ENCODE measurements around the gene FAM13C.

Gene FAM13C

DNA sequence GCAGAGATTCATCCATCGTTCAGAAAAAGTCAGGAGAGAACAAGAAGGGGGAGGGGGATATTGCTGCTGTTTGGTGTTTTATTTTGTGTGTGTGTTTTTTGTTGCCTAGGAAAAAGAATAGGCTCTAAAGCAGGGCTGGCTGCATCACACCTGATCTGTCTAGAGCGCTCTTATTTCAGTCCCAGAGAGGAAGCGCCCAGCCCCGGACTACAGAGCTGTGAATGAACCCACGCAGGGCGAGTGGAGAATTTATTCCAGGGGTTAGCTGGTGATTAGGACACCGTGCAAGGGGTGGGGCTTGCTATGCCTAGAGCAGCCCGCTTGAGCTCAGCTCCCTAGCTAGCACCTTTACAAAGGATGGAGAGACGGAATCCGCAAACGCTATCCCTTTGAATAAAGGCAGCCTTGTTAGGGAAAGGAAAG is 621 bp upstream of the FAM13C start:
- DNase-seq, result peak in 54 of 58 donors; percentile 12 to 81 (median 61)

- DNase-seq, result peak in 1 of 58 donors; percentile 26
Measured at GRCh38 chr10:59361663-59362143, 646 bp downstream of the FAM13C start.

- peak in 3 of 58 donors; percentile 8 to 14 (median 9) for DNase-seq
Measured at GRCh38 chr10:59360605-59361405, 1.5 kb downstream of the FAM13C start.

DNA sequence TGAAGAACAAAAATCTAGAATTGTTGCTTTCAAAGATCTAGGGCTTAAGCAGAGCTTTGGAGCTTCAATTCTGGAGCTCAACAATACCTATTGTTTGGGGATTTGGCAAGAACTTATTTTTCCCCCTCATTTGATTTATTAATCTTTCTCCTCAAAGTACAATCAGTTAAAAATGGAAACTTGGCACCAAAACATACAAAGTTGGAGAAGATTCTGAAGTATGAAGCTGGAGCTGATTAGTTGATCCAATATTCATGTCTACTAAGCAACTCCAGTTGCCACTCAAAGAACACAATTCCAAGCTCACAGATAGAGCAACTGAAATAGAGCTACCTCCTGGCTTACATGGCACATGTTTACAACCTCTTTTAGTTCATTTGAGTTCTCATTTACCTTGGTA is 3.8 kb downstream of the FAM13C start:
- peak in 1 of 58 donors; percentile 26 for DNase-seq

- no peak for DNase-seq
Measured at GRCh38 chr10:59354434-59354833, 7.9 kb downstream of the FAM13C start.

DNA sequence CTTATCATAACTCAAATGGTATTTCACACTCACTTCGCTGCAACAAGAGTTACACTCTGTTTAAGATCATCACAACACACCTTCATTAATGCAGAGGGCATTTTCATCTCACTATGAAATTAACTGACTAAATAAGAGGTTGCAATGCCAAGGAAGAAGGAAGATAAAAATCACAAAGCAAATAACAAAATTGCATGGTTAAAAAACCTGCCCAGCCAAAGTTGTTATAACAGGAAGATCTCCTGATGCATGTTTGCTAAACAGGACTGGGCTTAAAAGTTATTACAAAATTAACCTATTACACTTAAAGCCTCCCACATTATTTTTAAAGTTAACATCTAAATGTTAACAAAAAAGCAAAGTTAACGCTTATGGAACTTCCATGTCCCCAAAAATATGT is 11.8 kb downstream of the FAM13C start:
- no peak for DNase-seq

GRCh38 chr10:59346321-59346720 is 16.0 kb downstream of the FAM13C start:
- peak in 2 of 58 donors; percentile 25 to 31 for DNase-seq

DNA sequence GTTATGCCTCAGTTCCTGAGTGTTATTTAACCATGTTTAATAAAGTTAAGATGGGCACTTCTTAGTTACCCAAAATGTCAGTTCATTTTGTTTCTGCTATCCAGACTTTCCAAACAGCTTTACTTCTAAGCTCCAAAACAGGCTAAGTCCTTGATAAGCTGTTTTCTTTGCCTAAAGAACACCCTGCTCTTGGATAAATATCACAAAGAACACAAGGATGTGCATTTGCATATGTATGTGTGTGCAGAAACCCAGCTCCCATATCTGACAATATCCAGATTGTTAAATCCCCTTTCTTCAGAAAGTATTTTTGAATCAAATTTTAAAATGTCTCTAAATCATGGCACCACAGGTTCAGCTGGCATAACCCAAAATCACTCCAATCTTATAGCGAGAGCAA is 19.6 kb downstream of the FAM13C start:
- no peak for DNase-seq

DNA sequence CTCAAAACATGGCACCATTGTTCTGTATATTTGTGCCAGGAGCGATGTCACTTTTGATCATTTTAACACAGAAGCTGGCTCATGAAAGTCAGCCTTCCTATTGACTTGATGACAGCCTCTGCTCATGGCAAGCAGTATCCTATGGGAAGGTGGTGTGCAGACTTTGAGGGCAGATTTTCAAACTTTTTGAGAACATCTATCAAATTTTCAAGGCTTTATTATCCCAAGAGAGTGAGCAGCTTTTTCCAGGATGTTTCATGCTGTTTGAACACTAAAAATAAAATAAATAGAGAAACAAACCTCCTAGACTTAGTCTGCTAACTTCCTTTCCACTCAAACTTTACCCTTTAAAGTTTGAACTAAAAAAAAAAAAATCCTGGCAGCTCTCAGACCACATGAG is 20.3 kb downstream of the FAM13C start:
- no peak for DNase-seq

DNA sequence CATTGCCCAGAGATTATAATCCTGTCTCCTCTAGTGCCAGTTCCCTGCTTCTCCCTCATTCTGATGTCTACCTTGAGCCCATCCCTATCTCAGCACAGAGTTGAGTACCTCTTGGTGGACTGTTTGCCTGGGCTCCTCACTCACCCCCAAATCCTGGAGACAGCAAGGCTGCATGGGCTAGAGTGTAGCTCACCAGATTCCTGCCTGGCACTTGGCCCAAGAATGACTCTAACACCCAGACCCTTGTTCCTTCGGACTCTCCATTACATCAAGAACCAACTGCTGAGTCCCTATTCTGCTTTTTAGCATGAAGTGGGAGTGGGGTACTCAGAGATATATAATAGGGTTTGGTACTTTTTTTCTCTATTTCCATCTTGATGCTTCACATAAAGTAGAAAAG is 22.1 kb downstream of the FAM13C start:
- DNase-seq, result peak in 1 of 58 donors; percentile 35

GRCh38 chr10:59339351-59339750 is 23.0 kb downstream of the FAM13C start:
- no peak for DNase-seq

GRCh38 chr10:59337201-59337652 is 25.1 kb downstream of the FAM13C start:
- DNase-seq, result peak in 49 of 58 donors; percentile 11 to 84 (median 51)

DNA sequence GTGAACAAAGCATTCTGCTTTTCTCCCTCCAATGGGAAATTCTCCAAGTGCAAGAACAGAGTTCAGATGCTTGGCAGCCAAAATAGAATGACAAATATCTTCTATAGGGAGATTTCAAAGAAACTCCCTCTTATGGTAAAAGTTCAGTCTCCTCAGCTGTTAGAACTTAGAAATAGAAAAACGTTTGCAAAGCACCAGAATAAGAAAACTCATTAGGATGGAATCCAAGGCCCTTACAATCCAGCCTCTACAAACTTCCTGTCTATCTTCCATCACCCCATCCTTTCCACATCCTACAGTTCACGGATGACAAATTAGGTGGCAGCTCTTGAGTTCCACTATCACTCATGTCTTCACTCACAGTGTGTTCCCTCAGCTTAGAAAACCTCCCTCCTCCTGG is 25.7 kb downstream of the FAM13C start:
- peak in 1 of 58 donors; percentile 61 for DNase-seq

- no peak for DNase-seq
Measured at GRCh38 chr10:59335497-59335896, 26.9 kb downstream of the FAM13C start.

GRCh38 chr10:59333701-59334100 is 28.6 kb downstream of the FAM13C start:
- DNase-seq, result peak in 3 of 58 donors; percentile 30 to 88 (median 45)

GRCh38 chr10:59332581-59332980 is 29.8 kb downstream of the FAM13C start:
- no peak for DNase-seq

DNA sequence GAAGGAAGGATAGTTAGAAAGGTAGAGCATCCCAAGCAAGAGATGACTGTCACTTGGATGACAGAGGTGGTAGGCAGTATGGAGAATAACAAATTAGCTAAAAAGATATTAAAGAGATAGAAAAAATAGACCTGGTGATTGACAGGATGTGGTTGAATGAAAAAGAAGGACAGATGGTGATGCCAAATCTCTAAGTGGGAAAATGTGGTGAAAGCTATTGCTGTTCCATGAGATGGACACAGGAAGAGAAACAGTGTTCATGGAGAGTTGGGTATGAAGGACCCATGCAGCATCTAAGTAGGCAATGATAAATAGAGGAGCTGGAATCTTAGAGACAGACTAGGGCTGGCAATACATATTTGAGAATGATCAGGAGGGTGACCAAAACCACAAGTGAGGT is 30.7 kb downstream of the FAM13C start:
- DNase-seq, result no peak

DNA sequence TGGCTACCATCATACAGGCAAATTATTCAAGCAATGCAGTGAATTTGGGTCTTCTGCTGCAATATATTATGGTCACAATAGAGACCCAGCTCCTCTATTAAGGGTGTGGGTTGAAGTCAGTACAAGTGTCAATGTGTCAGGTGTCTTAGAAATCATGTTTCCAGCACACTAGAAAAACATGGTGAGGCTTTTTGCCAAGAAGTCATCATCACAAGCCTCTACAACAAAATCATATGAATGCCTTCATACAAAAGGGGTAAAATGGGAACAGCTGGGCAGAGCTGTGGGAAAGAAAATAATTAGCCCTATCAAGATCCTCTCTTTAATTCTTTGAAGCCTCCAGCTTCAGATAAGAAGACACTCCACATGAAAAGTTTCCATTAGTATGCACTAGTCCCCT is 37.2 kb downstream of the FAM13C start:
- no peak for DNase-seq

- DNase-seq, result no peak
Measured at GRCh38 chr10:59324597-59324996, 37.8 kb downstream of the FAM13C start.

DNA sequence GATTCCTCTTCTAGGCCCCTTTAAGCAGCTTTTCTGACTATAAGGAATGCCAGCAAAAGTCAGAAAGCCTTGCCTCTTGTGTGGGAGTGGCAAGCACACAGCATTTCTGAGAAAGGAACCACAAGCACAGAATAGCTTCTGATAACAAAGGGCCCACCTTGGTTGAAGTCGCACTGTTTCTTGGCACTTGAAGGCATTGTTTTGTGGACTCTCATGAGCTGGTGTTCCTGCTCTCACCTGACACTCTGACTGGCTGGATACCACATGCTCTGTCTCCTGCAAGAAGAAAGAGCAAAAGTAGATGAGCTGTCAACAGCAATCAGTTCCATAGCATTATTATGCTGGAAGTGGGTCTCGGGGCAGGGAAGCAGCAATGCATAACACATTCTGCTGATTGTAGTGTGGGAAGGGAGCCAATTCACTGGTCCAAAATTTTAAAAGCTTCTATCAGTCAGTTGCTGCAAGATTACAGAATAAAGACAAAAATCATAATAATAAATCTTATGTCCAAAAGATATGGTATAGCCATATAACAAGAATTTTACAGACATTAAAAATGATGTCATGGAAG is 38.4 kb downstream of the FAM13C start:
- DNase-seq, result no peak

DNA sequence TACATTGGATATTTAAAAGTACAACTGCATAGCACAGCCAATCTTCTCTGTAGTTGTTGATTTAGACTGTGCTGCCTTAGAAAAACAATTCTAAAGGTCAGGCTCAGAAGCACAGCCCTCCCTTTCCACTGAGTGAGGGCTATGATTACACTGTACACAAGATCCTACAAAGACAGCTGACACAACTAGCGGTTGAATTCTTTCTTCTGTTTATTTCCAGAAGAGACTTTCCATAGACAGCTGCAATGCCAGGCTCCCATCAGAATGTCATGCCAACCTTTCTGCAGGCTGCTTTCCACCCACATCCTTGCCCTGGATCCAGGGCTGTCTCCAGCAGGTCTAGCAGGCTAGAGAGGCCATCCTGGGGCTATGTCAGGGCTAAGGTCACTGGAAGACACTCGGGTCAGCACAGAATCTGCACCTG is 39.3 kb downstream of the FAM13C start:
- peak in 10 of 58 donors; percentile 11 to 41 (median 19) for DNase-seq

GRCh38 chr10:59322131-59322530 is 40.2 kb downstream of the FAM13C start:
- no peak for DNase-seq

DNA sequence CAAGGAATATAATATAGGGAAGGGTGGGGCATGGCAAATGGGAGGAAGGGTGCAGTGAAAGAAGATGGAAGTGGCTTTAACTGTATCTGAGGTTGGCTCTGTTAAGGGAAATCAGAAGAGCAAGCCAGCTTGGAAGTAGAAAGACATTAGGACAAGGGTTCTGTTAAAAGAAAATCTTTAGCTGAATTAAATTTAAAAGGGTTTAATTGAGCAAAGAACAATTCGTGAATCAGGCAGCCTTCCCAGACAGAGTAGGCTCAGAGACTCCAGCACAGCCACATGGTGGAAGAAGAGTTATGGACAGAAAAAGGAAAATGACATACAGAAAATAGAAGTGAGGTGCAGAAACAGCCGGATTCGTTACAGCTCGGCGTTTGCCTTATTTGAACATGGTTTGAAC is 42.0 kb downstream of the FAM13C start:
- peak in 13 of 58 donors; percentile 2 to 48 (median 20) for DNase-seq

Measured in anterior cingulate cortex (tissue), 58 donors.